Mesendoderm (in vitro differentiated cells): Measurements from ENCODE around the gene IZUMO1. TPM values are rescaled to one million over a fixed set of nuclear protein-coding genes. Genes with fewer than 3 reads are reported as not detected.

Experiments
- DNase-seq: peaks from one replicate; pipeline ENCODE4 v3.0.0; 2013
- H2AK5ac ChIP-seq: 2 replicates; pipeline ENCODE4 v1.6.1; 2013; ENCODE audit warnings: low read length, inconsistent platforms
- H2BK120ac ChIP-seq: 2 replicates; pipeline ENCODE4 v1.6.1; 2013; ENCODE audit warnings: low read depth, mild to moderate bottlenecking, low read length, moderate library complexity, mixed read lengths
- H2BK15ac ChIP-seq: replicated peaks from 2 replicates; pipeline ENCODE4 v1.6.1; 2013; ENCODE audit warnings: low read depth, mild to moderate bottlenecking, moderate library complexity
- H2BK5ac ChIP-seq: 2 replicates; pipeline ENCODE4 v1.6.1; 2013; ENCODE audit warnings: low read length, inconsistent platforms
- H3K18ac ChIP-seq: 2 replicates; pipeline ENCODE4 v1.6.1; 2013; ENCODE audit warnings: mild to moderate bottlenecking, low read length, mixed read lengths
- H3K23ac ChIP-seq: one replicate; pipeline ENCODE4 v1.6.1; 2013; ENCODE audit warnings: low read length
- H3K27ac ChIP-seq: 2 replicates; pipeline ENCODE4 v1.5.1; 2013; ENCODE audit warnings: low read depth, mild to moderate bottlenecking, inconsistent platforms, low read length, moderate library complexity
- H3K27me3 ChIP-seq: 2 replicates; pipeline ENCODE4 v1.6.1; 2013; ENCODE audit warnings: low read length, control low read depth, mild to moderate bottlenecking, inconsistent platforms; ENCODE audit not compliant: insufficient read depth, poor library complexity
- H3K36me3 ChIP-seq: 2 replicates; pipeline ENCODE4 v1.6.1; 2013; ENCODE audit warnings: low read length, inconsistent platforms; ENCODE audit not compliant: control insufficient read depth, insufficient read depth
- H3K4ac ChIP-seq: one replicate; pipeline ENCODE4 v1.6.1; 2013; ENCODE audit warnings: low read depth, mild to moderate bottlenecking, low read length, moderate library complexity
- H3K4me1 ChIP-seq: 2 replicates; pipeline ENCODE4 v1.6.1; 2013; ENCODE audit warnings: low read depth, low read length, inconsistent platforms; ENCODE audit not compliant: control insufficient read depth
- H3K4me2 ChIP-seq: 2 replicates; pipeline ENCODE4 v1.6.1; 2013; ENCODE audit warnings: low read length
- H3K4me3 ChIP-seq: 2 replicates; pipeline ENCODE4 v1.5.1; 2013; ENCODE audit warnings: mild to moderate bottlenecking, low read length
- H3K56ac ChIP-seq: one replicate; pipeline ENCODE4 v1.6.1; 2013; ENCODE audit warnings: low read length
- H3K79me1 ChIP-seq: 2 replicates; pipeline ENCODE4 v1.6.1; 2013; ENCODE audit warnings: low read length, inconsistent platforms
- H3K79me2 ChIP-seq: 2 replicates; pipeline ENCODE4 v1.6.1; 2013; ENCODE audit warnings: mild to moderate bottlenecking, low read length; ENCODE audit not compliant: control insufficient read depth, insufficient read depth
- H3K9ac ChIP-seq: 2 replicates; pipeline ENCODE4 v1.6.1; 2013; ENCODE audit warnings: low read length, inconsistent platforms
- H4K5ac ChIP-seq: one replicate; pipeline ENCODE4 v1.6.1; 2013; ENCODE audit warnings: low read length
- H4K8ac ChIP-seq: one replicate; pipeline ENCODE4 v1.6.1; 2013; ENCODE audit warnings: low read depth, mild to moderate bottlenecking, control low read depth, low read length, moderate library complexity
- WGBS: extraction: QIAGEN DNeasy Blood & Tissue Kit; methylation state at CpG from one replicate; pipeline ENCODE4 v1.1.7; 2013; ENCODE audit warnings: low lambda C conversion rate, missing lambda C conversion rate; ENCODE audit not compliant: insufficient coverage; ENCODE audit errors: extremely low coverage; 5-methylcytosine and 5-hydroxymethylcytosine counted together
- polyA plus RNA-seq, 2 experiments: library from polyadenylated mRNA; stranded (reverse); fragments of 200-250 nt; gene quantifications; one replicate each; pipeline ENCODE4 v1.2.3, GENCODE V29; 2013

The IZUMO1 gene
- polyA plus RNA-seq (2013, experiment 1 of 2), result 0.45 TPM
- 0.24 TPM for polyA plus RNA-seq (2013, experiment 2 of 2)

DNA sequence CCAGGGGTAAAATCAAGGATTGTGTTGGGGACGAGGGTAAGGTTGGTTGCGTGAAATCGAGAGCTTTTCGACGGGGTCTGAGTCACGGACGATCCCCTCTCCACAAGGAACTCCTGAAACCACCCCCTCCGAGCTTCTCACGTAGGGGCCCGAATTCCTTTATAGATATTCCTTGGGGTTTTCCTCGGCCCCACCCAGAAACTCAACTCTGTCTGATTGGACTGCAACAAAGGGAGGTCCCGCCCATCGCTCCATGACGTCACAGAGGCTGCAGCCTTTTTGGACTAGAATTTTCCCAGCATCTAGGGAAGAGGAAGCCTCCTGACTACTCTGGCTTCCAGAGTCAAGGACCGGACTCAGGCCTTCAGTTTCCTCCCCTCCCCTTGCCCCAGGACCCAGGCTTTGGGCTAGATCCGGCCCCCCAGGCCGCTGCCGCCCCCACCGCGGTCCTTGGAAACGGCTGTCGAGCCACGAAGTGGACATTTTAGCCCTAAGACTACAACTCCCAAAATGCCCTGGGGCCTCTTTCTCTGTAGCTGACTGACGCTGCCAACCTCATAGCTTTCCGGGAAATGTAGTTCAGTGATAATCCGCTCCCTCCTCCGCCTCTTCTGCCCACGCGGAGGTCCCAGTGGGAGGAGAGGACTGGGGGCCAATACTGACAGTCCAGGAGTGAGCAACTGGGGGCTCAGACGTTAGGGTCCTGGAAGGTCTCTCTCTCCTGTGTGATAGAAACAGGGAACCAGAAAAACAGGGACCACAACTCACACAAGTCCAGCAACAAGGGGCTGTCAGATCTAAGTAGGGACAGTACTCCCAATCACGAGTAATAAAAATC lies at the start of gene IZUMO1:
Gene IZUMO1 (minus strand): TSS at position 172 of the 838 bp plus-strand sequence. CDS start 1,050 bp downstream, outside the sequence.
- DNase-seq, result peak; percentile 95

DNA sequence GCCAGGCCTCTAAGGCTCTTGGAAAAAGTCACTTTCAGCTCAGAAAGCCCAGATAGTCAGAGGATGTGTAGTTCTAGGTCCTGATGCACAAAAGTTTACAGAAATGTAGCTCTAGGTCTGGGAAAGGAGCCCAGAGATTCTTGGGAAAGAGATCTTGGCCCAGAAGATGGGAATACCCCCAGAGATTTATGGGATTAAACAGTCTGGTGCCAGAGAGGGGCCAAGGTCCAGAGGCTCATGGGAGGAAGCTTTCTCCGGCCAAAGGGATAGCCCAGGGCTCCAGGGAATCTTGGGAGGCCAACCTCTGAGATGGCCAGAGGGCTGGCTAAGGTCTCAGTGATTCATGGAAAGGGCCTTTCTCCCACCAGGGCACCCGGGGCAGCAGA lies 49.0 kb upstream of the IZUMO1 start:
- H2BK120ac ChIP-seq, result no peak overlapping the region
- H3K4me2 ChIP-seq, result no peak overlapping the region
- no peak overlapping the region for H4K5ac ChIP-seq
- no peaks in the 10 kb centered on the region for H3K79me2 ChIP-seq
- no peak overlapping the region for H3K18ac ChIP-seq
- H2AK5ac ChIP-seq, result no peak overlapping the region
- no CpG with 5 or more reads among the region's 2 CpGs for WGBS
- no peak overlapping the region for H3K4me3 ChIP-seq
- H3K4ac ChIP-seq, result no peak overlapping the region
- no peak overlapping the region for H4K8ac ChIP-seq
- H3K9ac ChIP-seq, result no peak overlapping the region
- no peak for DNase-seq
- no peak overlapping the region for H3K56ac ChIP-seq
- H3K27ac ChIP-seq, result no peak overlapping the region
- no peak overlapping the region for H3K23ac ChIP-seq
- H3K4me1 ChIP-seq, result peaks cover 3% of the 10 kb centered on the region
- H2BK15ac ChIP-seq, result no peak overlapping the region
- no peaks in the 10 kb centered on the region for H3K27me3 ChIP-seq
- H3K79me1 ChIP-seq, result no peaks in the 10 kb centered on the region
- H3K36me3 ChIP-seq, result no peaks in the 10 kb centered on the region
- H2BK5ac ChIP-seq, result no peak overlapping the region

More for the DNA sequence above, at the start of gene IZUMO1:
- Histone ChIP-seq H3K18ac (peak within 1 kb of the TSS; percentile 77), H3K36me3 (peaks cover 2% of the 10 kb centered on the region), H3K4ac (peak within 1 kb of the TSS; percentile 49), H4K5ac (no peak within 1 kb of the TSS), H3K79me2 (peaks cover 4% of the 10 kb centered on the region), H3K4me1 (no peaks in the 10 kb centered on the region), H3K27ac (no peak within 1 kb of the TSS), H2BK5ac (no peak within 1 kb of the TSS), H2BK15ac (no peak within 1 kb of the TSS), H3K9ac (peak within 1 kb of the TSS; percentile 68), H3K4me3 (peak within 1 kb of the TSS; percentile 66), H2BK120ac (no peak within 1 kb of the TSS), H3K27me3 (no peaks in the 10 kb centered on the region), H3K23ac (no peak within 1 kb of the TSS), H3K4me2 (peak within 1 kb of the TSS; percentile 61), H3K79me1 (peaks cover 3% of the 10 kb centered on the region), H2AK5ac (no peak within 1 kb of the TSS), H4K8ac (no peak within 1 kb of the TSS), H3K56ac (peak within 1 kb of the TSS; percentile 81)
- no CpG with 5 or more reads among the region's 31 CpGs for WGBS

DNA sequence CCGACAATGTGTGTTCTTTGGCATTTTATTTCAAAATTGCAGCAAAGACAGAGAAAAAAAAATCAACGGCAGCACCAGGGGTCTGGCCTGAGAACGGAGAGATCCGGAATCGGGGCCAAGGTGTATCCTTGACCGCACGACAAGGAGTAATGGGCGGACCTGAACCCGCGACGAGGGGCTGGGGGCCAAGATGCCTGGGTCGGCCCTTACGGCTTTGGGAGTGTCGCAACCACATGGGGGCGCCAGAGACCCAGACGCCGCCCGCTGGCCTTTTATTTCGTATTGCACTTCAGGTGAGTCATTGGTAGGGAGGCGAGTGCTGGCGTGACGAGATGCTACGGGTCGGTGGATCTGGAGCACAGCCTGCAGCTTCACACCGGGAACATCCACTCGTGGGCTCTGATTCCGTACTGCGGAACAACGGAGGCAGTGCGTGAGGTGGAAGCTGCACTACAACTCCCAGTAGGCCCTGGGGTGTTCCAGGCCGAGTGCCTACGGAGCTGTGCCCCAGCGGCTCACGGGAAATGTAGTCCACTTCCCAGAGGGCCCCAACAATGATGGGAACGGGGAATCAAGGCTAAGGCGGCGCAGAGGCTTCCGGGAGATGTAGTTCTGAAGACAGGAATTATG lies 48.5 kb upstream of the IZUMO1 start:
- no peak overlapping the region for H2BK120ac ChIP-seq
- peaks cover 3% of the 10 kb centered on the region for H3K4me1 ChIP-seq
- no peaks in the 10 kb centered on the region for H3K27me3 ChIP-seq
- peak; percentile 97 for DNase-seq
- WGBS, result no CpG with 5 or more reads among the region's 38 CpGs
- H2BK5ac ChIP-seq, result no peak overlapping the region
- H3K79me1 ChIP-seq, result no peaks in the 10 kb centered on the region
- peak overlapping the region; percentile 77 for H3K4me3 ChIP-seq
- no peak overlapping the region for H2BK15ac ChIP-seq
- H3K4me2 ChIP-seq, result peak overlapping the region; percentile 87
- H3K9ac ChIP-seq, result peak overlapping the region; percentile 64
- H3K56ac ChIP-seq, result peak overlapping the region; percentile 90
- no peak overlapping the region for H2AK5ac ChIP-seq
- no peak overlapping the region for H3K23ac ChIP-seq
- no peaks in the 10 kb centered on the region for H3K79me2 ChIP-seq
- H4K8ac ChIP-seq, result no peak overlapping the region
- H3K18ac ChIP-seq, result no peak overlapping the region
- H3K4ac ChIP-seq, result no peak overlapping the region
- no peak overlapping the region for H3K27ac ChIP-seq
- no peak overlapping the region for H4K5ac ChIP-seq
- no peaks in the 10 kb centered on the region for H3K36me3 ChIP-seq

GRCh38 chr19:48794291-48794690 lies 47.6 kb upstream of the IZUMO1 start:
- WGBS, result no CpG with 5 or more reads among the region's 6 CpGs
- DNase-seq, result no peak
- no peak overlapping the region for H4K5ac ChIP-seq
- no peak overlapping the region for H4K8ac ChIP-seq
- H2AK5ac ChIP-seq, result no peak overlapping the region
- H3K79me2 ChIP-seq, result no peaks in the 10 kb centered on the region
- H3K27me3 ChIP-seq, result no peaks in the 10 kb centered on the region
- H3K56ac ChIP-seq, result peak overlapping the region; percentile 39
- no peak overlapping the region for H2BK15ac ChIP-seq
- no peak overlapping the region for H3K18ac ChIP-seq
- H3K36me3 ChIP-seq, result no peaks in the 10 kb centered on the region
- no peak overlapping the region for H3K4me3 ChIP-seq
- H3K23ac ChIP-seq, result no peak overlapping the region
- no peaks in the 10 kb centered on the region for H3K79me1 ChIP-seq
- no peak overlapping the region for H3K27ac ChIP-seq
- H3K9ac ChIP-seq, result no peak overlapping the region
- H3K4ac ChIP-seq, result no peak overlapping the region
- H3K4me2 ChIP-seq, result no peak overlapping the region
- H2BK5ac ChIP-seq, result no peak overlapping the region
- peaks cover 2% of the 10 kb centered on the region for H3K4me1 ChIP-seq
- H2BK120ac ChIP-seq, result no peak overlapping the region

DNA sequence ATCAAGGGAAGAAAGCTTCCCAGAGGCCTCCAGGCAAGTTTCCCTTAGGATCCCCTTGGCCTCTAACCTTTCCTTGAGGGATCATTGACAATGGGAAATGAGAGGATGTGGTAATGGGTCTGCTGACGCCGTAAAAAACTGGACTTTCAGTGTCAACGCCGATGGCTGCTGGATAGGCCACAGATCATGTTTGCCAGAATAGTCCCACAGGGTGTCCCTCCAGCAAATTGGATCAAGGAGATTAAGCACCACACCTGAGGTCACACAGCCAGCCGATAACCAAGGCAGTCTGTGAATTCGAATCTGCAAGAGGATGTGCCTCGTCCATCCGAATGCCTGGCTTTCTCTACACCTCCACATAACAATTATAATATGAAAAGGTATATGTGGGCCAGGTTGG lies 46.6 kb upstream of the IZUMO1 start:
- no peaks in the 10 kb centered on the region for H3K79me2 ChIP-seq
- no peak overlapping the region for H2AK5ac ChIP-seq
- H3K4me2 ChIP-seq, result no peak overlapping the region
- H3K4me3 ChIP-seq, result no peak overlapping the region
- no peak overlapping the region for H3K56ac ChIP-seq
- no peak overlapping the region for H4K8ac ChIP-seq
- no peaks in the 10 kb centered on the region for H3K36me3 ChIP-seq
- no peak overlapping the region for H3K27ac ChIP-seq
- H4K5ac ChIP-seq, result no peak overlapping the region
- H3K27me3 ChIP-seq, result no peaks in the 10 kb centered on the region
- DNase-seq, result no peak
- no peak overlapping the region for H3K4ac ChIP-seq
- H3K18ac ChIP-seq, result no peak overlapping the region
- no peak overlapping the region for H3K9ac ChIP-seq
- no CpG with 5 or more reads among the region's 8 CpGs for WGBS
- no peak overlapping the region for H3K23ac ChIP-seq
- H2BK5ac ChIP-seq, result no peak overlapping the region
- H3K79me1 ChIP-seq, result no peaks in the 10 kb centered on the region
- no peaks in the 10 kb centered on the region for H3K4me1 ChIP-seq
- no peak overlapping the region for H2BK120ac ChIP-seq
- no peak overlapping the region for H2BK15ac ChIP-seq
